GM18861 (cell line): Measurements from ENCODE around the gene CCDC14.
"Not testable (repeated sequence)": the region's sequence is repeated elsewhere in the genome, so short reads cannot be mapped to it uniquely, and the experiment has no call there.

Experiments used
- ATAC-seq: cut with Tn5 transposase; IDR thresholded peaks from one replicate; pipeline ENCODE4 v1.9.1; 2021; ENCODE audit not compliant: unreplicated experiment

The CCDC14 gene

DNA sequence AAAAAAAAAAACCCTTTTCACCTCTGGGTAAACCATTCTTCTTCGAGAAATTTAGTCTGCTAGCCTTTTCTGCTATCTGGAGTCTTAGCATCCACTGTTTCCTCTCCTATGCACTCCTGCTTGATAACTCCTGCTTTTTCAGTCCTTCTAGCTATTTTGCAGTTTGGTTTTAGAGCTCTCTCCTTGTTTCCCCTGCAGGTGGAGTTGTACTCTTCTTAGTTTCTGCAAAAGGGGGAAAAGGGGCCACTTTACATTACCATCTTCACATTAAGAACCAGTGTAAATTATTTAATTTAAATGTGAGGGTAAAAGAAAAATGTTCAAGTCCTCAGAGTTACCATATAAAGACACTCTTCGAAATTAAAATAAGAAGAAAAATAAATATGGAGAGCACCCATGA lies 53.3 kb downstream of the CCDC14 start:
- no peak for ATAC-seq

DNA sequence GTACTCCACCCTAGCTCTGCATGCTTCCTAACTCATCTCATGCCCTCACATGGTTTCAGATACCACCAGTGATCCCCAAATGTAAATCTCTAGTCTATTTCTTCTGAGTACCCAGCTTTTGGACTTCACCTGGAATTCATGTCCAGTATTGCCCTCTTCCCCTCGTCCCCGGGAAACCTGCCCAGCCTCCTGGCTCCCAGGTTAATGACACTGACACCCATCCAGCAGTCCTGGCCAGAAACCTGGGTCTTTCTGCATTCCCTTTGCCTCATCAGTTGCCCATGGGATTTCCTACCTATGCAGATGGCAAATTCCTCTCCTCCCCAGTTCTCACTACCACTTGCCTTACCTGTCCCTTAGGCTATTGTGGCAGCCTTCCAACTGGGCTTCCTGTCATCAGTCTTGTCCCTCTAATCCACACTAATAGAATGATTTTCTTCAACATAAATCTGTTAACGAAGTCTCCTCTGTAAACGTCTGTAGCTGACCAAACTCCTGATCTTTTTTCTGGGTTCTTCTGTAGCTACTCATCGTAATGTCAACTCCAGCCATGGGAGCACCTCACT lies 61.6 kb downstream of the CCDC14 start:
- ATAC-seq: no peak

DNA sequence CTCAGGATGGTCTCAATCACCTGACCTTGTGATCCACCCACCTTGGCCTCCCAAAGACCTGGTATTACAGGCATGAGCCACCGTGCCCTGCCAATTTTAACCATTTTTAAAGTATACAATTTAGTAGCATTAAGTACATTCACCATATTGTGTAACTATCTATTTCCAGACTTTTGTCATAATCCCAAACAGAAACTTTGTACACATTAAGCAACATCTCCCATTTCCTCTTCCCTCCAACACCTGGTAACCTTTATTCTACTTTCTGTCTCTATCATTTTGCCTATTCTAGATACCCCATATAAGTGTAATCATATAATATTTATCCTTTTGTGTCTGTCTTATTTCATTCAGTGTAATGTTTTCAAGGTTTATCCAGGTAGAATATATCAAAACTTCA lies 68.0 kb downstream of the CCDC14 start:
- ATAC-seq: no peak

DNA sequence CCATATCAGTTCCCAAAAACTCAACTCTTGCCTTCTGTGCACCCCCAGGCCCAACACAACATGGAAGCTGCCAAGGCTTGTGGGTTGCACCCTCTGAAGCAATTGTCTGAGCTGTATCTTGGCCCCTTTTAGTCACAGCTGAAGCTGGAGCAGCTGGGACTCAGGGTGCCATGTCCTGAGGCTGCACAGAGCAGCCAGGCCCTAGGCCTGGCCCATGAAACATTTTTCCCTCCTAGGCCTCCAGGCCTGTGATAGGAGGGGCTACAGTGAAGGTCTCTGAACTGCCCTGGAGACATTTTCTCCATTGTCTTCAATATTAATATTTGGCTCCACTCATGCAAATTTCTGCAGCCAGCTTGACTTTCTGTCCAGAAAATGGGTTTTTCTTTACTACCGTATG lies 68.8 kb downstream of the CCDC14 start:
- no peak for ATAC-seq

DNA sequence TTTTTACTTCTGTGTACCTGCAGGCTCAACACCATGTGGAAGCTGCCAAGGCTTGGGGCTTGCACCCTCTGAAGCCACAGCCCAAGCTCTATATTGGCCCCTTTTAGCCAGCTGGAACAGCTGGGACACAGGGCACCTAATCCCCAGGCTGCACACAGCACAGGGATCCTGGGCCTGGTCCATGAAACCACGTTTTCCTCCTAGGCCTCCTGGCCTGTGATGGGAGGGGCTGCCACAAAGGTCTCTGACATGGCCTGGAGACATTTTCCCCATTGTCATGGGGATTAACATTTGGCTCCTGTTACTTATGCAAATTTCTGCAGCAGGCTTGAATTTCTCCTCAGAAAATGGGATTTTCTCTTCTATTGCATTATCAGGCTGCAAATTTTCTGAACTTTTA lies 70.0 kb downstream of the CCDC14 start:
- ATAC-seq: not testable (repeated sequence)

DNA sequence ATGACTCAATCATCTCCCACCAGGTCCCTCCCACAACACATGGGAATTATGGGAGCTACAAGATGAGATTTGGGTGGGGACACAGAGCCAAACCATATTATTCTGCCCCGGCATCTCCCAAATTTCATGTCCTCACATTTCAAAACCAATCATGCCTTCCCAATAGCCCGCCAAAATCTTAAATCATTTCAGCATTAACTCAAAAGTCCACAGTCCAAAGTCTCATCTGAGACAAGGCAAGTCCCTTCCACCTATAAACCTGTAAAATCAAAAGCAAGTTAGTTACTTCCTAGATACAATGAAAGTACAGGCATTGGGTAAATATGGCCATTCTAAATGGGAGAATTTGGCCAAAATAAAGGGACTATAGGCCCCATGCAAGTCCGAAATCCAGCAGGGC lies 70.9 kb downstream of the CCDC14 start:
- ATAC-seq: not testable (repeated sequence)

DNA sequence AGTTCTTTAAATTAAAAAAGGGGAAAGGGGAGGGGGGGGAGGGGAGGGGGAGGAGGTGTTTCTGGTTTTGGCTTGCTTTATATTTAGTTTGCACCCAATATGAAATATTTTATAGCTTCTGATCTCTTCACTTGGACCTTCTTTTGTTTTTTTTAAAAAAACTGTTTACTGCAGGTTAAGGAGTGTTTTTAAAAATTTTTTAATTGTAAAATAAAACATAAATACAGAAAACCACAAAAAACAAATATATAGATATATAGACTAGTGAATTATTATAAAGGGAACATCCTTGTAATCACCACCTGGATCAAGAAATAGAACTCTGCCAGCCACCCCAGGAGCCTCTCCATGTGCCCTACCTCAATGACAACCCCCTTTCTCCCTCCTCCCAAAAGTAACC lies 76.0 kb downstream of the CCDC14 start:
- no peak for ATAC-seq

DNA sequence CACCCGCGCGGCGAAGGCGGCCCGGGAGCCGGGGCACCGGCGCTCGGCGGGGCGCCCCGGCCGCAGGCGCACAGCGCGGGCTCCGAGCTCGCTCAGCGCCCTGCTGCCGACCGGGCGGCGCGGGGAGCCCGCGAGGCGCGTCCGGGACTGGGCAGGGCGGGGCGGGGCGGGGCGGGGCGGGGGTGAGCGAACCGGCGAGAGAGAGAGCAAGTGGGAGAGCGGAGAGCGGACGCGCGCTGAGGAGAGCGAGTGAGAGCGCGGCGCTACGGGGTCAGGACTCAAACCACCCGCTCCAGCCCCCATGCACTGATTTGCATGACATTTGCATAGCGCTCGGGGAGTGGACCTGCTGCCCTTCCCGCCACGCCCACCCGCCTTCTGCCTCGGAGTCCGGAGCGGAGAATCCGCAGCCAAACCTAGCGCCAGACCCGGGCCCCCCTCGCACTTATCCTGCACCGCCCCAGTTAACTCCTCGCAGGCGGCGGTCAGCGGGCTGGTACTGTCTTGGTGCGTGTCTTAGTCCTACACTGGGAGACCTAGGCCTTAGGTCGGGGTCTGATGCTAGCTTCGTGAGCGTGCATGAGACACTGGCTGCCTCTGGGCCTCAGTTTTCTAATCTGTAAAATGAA lies 76.7 kb downstream of the CCDC14 start, which contains the start of gene MYLK:
MYLK (minus strand) TSS at position 130 of the 629 bp plus-strand sequence. CDS start 90,491 bp downstream, outside the sequence.
- no peak for ATAC-seq

DNA sequence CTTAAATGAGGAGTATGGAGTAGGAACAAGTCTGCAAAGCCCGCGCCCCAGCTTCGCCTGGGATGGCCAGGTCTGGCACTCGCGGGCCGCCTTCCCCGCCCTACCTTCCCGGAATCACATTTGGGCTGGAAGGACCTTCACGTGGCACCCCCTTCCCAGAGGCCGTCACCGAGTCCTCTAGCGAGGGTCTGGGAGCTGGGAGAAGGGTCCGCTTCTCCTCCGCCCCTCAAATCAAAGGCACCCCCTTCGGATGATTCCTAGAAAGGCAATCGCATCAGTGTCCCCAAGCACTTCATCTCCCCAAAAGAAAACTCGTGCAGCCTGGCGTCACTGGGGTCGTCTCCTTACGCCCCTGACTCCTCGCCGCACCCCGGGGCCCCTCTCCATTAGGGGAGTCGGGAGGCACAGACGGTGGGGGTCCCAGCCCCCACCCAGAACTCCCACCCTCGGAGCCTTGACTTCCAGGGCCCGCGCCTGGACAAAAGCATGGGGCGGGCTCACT lies 77.3 kb downstream of the CCDC14 start:
- no peak for ATAC-seq

DNA sequence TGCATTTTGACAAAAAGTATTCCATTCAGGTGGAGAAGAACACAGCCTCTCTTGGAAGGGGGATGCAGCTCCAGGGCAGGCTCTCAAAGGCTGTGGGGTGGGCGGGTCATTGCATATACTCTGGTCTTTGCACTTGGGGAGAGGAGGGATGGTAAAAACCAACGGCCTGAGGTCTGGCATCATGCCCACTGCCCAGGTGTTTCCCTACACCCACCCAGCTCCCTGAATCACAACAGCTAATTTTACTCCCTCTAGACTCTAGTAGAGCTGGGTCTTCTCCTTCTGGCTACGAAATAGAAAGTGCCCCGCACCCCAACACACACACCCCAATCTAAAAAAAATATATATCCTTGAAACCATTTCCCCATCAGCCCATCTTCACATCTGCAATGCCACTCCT lies 77.9 kb downstream of the CCDC14 start:
- no peak for ATAC-seq

DNA sequence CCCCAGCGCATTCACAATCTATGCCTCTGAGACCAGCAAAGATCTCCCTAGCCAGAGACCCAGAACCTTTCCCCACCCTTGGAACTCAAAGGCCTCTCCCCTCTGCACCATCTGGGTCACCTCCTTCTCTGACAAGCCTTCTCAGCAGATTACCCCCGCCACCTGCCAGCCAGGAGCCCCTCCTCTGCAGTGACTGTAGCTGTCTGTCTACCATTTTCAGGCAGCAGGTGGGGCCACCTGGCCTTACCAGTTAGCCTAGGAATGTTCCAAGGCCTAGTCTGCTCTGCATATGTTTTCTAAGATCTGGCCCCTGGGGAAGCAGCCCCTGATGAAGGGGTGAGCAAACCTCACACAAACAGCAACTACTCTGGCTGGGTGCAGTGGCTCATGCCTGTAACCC lies 79.3 kb downstream of the CCDC14 start:
- ATAC-seq: no peak

DNA sequence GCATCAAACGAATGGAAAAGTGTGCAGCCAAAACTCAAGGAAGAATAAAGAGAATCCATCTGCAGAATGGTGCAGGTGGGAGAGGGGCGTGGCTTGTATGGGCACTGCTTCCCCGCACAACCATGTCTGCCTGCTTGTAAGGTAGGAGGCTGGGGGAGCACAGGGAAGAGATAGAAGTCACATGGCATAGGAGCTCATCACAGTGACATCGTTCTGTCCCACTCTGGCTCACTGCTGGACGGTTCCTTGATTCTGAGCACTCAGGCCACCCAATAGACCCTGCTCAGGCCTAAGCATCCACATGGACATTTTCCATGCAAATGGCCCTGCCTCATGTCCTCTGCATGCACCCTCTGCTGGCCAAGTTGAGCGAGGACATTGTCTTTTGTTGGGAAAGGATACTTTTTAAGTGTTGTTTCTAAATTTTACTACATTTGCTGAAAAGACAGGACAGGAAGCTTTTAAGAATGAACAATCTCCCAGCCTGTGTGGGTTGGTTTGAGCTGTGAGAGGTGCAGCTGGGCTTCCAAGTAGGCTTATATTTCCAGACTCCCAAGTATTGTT lies 79.9 kb downstream of the CCDC14 start:
- no peak for ATAC-seq

DNA sequence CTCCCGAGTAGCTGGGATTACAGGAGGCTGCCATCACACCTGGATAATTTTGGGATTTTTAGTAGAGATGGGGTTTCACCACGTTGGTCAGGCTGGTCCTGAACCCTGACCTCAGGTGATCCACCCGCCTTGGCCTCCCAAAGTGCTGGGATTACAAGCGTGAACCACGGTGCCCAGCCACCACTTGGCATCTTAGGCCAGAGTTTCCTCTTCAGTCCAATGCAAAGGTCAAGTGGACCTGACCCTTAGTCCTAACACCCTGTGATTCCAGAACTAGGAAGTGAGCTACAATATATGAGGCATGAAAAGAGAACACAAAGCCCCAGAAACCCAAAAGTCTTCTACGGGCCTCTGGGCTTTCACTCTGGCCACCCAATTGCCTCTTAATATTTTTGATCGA lies 82.2 kb downstream of the CCDC14 start:
- ATAC-seq: no peak

DNA sequence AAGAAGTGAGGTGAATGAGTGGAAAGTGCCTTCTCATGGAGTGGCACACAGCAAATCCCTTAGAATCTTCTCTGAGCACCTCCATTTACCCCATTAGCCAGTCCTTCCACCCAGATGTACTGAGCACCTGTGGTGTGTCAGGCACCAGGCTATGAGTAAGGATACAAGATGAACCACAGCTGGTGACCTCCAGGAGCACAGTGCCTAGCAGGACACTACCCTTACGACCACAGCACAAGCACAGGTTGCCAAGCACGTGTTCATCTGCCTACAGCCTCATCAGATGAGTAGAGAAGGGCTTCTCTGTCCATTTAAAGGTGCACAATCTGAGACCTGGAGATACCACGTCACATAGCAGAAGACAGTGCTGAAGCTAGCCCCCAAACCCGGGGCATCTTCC lies 83.1 kb downstream of the CCDC14 start:
- ATAC-seq: no peak

DNA sequence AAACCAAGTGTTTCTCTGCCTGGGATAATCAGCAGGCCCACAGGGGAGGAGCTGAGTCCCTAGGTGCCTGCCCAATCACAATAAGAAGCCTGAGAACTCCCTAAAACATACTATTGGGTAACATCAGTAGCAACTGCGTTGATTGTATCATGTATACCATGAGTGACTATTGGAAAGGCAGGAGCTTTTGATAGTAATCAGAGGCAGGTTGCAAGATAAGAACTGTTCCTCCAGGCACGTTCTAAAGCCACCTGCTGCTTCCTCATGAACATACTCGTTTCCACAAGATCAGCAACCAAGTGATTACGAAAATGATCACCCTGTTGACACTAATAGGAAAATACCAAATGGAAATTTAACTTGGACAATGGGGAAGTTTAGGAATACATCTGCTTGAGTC lies 83.6 kb downstream of the CCDC14 start:
- ATAC-seq: no peak

DNA sequence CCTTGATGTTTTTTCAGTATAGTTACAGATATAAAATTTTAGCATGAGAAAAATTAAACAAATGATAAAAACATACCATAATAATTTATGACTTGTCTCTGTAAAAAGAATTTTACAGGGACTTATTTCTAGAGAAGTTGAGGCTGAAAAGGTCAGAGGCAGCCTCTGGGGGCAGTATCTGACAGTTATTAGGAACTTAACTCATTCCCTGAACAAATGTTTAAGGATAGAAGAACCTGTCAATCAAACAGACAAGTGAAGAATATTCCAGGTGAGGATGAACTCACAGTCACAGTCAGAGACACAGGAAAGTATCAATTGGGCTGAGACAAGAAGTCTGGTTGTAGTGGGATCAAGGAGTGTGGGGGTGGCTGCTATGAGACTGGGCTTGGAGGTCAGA lies 84.2 kb downstream of the CCDC14 start:
- no peak for ATAC-seq

DNA sequence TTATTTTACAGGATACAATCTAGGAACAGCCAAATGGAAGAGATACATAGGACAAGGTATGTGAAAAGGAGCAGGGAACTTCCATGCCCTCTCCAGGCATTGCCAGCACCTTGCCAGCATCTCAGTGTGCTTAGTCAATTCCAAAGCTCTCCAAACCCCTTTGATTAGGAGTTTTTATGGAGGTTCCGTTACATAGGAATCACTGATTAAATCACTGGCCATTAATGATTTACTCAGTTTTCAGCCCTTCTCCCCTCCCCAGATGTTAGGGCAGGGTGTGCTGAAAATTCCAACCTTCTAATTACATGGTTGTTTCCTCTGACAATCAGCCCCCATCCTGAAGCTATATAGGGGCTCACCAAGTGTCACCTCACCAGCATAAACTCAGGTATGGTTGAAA lies 88.4 kb downstream of the CCDC14 start:
- ATAC-seq: no peak

DNA sequence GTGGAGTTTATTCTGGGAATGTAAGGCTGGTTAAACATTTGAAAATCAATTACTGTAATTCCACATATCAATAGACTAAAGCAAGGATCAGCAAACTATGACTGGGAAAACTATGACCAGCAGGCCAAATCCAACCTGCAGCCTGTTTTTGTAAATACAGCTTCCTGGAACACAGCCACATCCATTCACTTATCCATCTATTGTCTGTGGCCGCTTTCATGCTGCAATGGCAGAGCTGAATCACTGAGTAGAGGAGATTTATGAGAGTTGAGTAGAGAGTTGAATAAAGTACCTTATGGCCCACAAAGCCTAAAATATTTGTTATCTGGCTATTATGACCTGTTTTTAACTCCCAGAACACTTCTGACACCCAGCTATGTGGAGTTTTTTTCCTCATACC lies 89.1 kb downstream of the CCDC14 start:
- ATAC-seq: no peak

DNA sequence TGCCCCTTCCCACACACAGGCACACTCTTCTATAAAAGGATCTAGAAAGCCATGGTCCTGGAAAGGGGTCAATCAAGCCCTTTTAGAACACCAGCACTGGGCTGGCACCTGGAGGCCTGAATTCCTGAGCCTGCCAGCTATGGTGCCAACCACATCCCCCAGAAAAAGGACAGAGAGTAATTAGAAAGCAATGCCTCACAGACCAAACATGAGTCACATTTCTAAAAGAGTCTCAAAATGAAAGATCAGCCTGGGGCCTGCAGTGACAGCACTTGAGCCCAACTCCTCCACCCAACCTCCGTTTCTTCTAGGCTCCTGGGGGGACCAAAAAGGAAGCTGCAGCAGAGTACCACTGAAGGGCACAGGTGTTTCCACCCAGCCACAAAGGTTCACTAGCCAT lies 91.0 kb downstream of the CCDC14 start:
- no peak for ATAC-seq

DNA sequence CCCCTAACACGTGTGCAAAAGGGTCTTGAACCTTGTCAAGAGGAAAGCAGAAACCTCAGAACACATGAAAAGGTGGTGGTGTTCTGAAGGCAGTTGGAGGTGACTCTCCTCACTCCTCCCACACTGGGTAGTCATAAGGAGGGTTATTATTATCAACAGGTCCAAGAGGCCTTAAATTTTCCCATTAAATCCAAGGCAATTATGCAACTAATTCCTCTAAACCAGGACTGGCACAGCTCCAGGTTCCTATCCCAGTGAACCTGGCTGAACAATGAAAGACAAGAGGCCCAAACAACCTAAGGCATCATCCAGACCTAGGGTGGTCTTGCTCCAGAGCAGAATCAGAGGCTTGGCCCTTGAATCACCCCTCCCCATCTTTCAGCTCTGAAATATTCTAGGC lies 91.9 kb downstream of the CCDC14 start:
- no peak for ATAC-seq

DNA sequence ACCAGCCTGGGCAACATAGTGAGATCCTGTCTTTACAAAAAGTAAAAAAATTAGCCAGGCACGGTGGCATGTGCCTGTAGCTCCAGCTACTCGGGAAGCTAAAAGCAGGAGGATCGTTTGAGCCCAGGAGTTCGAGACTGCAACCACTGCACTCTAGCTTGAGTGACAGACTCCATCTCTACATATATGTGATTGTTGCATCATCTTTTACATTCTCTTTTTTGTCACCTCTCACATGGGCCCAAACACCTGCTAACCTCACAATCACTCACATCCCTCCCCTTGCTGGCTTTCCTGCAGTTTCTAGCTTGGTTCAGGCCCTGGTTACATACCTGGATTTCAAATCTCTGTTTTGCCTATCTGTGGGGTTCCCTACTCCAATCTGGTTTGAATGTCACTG lies 96.3 kb downstream of the CCDC14 start:
- no peak for ATAC-seq
